Measurements from ENCODE around the gene EEFSEC.

The EEFSEC gene

DNA sequence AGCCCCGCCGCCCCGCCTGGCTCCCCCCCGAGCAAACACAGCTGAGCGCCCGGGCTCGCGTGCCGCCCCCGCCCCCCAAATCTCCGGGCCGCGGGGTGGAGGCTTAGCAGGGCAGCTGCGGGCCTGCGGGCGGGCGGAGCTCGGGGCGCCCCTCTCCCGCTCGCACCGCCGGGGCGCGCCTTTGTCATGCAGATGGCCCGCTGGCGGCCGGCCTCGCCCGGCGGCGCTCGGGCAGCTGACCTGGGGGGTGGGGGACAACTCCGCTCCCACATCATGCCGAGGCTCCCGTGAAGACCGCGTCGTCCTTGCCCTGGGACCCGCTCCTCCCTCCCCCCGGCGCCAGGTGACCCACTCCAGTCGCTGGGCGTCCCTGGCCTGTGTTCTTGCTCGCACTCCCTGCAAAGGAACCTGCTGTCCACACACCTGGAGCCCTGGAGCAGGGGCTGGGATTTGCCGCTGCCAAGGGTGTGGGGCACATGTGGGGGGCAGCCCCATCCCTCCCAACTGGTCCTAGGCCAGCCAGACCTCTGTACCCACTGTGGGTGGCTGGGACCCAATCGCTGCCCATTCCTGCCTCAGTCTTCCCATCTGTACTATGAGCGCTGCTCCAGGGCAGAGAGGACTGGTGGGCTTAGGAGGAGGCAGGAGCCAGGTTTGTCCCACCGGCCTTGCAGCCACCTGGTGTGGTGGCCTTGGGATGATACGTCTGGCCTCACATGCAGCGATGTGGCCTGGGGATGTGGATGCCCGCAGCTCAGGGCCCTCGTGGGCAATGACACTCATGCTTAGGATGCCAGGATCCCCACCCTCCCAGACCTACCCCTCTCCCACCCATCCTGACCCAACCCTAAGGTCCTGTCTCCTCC is 279.9 kb downstream of the EEFSEC start:
- no peak for DNase-seq

DNA sequence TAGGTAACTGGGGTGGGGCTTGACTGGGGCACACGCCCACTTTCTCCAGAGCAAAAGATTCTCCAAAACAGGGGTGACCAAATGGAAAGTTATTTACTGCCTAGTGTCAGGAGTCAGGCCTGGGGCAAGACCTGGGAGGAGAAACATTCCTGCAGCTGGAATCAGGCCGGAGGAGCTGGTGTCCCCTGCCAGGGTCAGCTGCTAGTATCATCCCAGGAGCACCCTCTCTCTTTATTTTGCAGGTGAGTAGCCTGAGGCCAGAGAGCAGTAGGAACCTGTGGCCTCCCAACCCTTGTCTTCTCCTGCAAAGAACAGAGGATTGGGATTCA is 280.5 kb downstream of the EEFSEC start:
- DNase-seq = no peak

DNA sequence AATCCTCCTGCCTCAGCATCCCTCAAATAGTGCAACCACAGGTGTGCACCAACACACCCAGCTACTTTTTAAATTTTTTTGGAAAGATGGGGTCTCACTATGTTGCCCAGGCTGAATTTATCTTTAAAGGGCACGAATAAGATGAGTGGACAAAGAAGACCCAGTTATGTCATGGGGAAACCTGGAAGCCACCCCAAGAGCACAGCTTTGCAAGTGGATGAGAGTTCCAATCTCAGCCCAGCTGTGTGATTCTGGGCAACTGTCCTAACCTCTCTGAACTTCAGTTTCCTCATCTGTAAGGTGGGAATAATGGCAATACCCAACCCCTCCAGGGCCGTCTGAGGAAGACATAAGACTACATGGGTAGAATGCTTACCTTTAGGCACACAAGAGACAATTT is 281.2 kb downstream of the EEFSEC start:
- DNase-seq = no peak

DNA sequence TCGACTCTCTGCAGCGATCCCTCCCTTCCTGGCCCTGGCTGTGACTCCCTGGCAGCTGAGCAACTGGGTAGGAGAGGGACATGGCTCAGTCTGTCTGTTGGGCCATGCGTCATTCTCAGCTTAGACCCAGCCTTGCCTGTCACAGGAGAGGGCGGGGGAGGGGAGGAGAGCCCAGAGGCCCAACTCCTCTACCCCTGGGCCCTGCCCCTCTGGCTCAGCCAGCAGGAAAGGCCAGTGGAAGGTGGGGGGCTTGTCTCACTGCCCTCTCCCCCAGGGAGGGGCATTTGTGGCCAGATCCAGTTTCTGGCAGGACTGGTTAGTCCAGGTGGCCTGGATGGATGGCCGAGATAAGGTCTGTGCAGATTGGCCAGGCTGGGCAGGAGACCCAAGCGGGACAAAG is 281.8 kb downstream of the EEFSEC start:
- DNase-seq = no peak

DNA sequence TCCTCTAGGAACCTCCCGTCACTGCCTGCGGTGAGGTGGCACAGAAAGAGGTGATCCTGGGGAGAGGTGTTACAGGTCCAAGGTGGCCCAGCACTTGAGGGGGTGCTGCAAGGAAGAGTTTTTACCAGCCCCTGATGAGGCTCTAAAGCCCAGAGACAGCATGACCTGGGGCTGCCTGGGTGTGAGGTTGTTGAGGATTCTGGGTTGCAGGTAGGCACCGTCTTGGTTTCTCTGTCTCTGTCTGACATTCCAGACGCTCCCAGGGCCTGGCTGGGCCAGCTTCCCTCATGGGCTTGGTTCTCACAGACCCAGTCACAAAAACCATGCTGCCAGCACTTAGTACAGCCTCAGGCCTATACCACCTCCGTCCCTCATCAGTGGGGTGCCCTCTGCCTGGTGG is 282.3 kb downstream of the EEFSEC start:
- DNase-seq = no peak

DNA sequence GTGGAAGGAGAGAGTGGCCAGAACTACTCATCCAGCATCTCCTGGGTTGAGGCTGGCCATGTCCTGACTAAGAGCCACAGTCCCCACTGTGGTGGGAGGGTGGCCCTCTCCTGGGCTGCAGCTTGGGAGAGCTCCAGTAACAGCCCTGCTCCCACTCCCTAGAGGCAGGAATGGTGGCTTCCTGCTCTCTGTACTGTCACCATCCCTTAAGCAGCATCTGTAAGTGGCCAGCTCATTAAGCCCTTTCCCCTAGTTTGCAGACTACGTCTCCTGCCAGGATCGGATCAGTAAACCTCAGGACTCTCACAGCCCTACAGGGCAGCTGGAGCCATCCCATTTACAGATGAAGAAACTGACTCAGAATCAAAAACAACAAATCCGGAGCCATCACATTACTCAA is 282.9 kb downstream of the EEFSEC start:
- DNase-seq = no peak

DNA sequence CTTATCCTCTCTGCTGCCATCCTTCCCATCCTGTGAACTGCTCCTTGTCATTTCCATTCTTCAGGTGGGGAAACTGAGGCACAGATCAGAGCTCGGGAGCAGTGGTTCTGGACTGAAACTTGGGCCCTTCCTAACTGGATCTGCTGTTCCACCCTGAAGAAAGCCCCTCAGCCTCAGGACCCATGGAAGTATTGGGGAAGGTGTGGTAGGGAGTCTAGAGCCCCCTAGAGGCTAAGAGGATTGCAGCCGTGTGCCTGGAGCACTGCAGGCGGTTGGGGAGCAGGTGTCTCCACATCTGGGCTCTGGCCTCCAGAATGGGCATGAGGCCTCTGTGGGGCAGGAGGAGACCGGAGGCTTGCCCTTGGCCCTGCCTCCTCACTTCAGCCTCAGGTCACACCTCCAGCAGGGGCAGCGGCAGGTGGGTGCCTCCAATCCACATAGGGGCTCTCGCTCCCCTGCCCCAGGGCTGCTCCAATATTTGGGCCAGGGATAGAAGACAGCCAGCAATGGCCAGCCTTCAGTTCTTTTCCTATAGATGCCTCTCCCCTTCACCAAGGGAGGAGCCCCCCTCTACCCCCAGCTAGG is 285.3 kb downstream of the EEFSEC start:
- DNase-seq = no peak

DNA sequence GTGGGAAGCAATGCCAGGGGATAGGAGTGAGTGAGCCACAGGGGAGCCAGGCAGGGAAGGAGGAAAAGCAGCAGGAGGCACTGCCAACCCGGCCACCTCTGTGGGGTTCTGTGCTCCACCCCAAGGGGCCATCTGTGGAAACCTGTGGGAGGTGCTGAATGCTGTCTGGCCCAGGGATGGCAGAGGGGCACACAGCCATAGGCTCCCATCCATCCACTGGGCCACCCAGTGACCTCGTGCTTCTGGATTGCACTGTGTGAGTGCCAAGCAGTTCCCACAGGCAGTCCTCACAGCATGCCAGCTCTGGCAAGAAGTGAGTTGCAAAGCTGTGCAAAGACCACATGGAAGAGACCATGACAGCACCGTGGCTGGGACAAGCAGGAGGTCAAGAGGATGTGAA is 285.9 kb downstream of the EEFSEC start:
- no peak for DNase-seq

DNA sequence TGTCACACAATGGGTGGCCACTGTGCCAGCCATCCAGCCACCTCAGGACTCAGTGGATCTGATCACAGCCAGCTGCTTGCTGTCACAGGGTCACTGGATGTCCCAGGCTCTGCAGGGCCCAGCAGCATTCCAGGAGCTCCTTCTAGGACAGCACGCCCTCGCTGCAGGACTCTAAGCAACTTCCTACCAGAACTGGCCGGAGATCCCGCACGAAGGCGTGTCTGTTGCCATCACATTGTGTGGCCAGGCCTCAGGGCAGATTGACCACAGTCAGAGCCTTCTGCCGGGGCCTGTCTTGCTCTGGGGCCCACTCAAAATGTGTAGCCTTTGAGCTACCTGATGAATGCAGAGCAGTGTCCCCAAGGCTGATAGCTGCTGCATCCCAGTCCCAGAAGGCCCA is 288.8 kb downstream of the EEFSEC start:
- DNase-seq = no peak

DNA sequence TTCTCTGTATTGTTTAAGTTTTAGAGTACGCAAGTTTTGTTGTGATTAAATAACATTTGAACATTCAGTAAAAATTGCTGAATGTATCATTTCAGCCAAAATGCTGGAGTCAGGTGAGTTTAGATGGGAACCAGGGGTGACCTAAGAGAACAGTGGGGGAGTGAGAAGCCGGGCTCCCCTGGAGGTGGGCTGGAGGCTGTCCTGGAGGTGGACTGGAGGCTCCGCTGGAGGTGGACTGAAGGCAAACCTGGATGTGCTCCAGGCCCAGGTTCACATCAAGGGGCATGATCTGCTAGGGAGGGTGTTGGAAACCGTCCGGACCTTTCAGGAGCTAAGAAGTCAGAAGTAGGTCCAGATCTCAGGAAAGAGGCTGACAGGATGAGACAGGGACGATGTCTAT is 289.7 kb downstream of the EEFSEC start:
- no peak for DNase-seq

DNA sequence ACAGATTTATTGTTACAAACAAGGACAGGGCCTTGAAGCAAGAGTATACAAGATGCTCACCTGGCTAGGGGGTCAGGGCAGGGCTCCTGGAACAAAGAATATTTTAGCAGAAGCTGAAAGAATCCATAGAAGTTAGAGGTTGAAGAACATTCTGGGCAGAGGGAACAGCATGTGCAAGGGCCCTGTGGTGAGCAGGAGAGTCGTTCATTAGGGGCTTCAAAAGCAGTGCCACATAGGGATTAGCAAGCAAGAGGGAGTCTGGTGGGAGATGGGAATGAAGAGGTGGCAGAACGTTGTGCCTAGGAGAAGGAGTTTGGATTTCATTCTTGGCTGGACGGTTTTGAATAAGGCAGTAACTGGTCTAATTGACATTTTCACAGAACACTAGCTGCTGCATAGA is 290.5 kb downstream of the EEFSEC start:
- DNase-seq = no peak

DNA sequence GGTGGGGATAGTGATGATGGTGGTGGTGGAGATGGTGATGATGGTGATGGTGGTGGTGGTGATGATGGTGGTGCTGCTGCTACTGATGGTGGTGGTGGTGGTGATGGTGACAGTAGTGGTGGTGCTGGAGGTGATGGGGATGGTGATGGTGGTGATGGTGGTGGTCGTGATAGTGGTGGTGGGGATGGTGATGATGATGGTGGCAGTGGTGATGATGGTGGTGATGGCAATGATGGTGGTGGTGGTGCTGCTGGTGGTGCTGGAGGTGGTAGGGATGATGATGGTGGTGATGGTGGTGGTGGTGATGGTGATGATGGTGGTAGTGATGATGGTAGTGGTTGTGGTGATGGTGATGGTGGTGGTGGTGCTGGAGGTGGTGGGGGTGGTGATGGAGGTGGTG is 292.1 kb downstream of the EEFSEC start:
- DNase-seq = no peak

DNA sequence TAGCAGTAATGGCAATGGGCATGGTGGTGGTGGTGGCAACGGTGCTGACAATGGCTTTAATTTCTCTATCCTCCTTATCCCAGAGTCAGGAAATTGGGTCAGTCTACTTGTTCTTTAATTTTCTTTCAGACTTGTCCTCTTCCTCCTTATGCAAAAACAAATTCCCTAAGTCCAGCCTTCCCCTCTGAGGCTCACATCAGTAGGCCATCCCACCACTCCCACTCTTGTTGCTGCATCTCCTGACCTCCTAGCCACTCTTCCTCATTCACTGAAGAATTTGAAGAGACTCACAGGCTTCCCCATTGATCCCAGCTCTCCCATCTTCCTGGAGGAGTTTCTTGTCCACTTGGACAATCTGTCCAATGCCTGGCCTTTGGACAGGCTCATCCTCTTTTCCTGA is 293.5 kb downstream of the EEFSEC start:
- no peak for DNase-seq

DNA sequence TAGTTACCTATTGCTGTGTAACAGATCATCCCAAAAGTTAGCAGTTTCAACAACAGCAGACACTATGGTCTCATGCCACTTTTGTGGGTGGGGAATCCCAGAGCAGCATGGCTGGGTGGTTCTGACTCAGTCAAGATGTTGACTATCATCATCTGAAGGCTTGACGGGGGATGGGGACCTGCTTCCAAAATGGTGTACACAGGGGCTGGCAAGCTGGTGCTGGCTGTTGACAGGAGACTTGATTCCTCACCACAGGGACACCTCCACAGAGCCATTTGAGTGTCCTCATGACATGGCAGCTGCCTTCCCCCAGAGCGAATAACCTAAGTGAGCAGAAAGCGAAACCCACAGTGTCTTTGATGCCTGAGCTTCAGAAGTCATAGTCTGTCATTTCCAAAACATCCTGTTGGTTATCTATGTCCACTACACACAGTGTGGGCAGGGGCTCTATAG is 294.3 kb downstream of the EEFSEC start:
- DNase-seq = no peak

DNA sequence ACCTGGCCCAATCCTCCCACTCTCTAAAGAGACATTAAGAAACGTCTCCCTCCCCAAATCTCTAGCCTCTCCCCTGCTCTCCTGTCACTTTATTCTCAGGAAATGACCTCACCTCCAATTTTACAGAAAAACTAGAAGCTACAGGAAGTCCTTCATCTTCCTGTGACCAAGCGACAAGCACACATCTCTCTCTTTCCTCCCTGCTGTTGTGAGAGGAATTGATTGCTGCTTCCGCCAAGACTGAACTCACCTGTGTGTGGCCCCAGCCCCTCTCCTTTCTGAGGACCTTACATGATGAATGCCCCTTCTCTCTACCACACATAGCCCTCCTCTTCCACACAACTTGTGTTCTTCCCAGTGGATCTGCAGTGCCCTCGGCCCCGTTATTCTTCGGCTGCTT is 295.2 kb downstream of the EEFSEC start:
- peak; percentile 45 for DNase-seq

DNA sequence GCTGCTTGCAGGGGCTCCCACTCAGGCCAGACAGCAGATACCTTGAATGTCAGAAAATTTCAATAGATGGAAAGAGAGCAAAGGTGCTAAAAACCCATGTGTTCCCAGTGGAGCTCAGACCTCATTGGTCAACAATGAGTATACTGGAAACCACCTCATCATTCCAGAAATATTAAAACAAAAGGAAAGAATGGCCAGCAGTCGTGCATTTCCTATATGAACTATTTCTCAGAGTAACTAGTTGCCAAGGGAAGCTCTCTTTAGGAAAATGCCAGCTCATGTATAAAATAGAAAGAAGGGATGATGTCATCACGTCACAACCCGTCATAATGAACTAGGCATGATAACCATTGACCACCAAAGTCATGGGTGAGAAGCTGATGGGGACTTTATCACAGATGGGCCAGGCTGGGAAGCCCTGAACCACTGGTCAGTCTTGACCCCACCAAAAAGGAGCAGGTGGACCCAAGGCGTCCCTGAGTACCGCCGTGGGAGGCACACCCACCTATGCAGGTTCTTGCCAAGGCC is 295.9 kb downstream of the EEFSEC start:
- DNase-seq = no peak

DNA sequence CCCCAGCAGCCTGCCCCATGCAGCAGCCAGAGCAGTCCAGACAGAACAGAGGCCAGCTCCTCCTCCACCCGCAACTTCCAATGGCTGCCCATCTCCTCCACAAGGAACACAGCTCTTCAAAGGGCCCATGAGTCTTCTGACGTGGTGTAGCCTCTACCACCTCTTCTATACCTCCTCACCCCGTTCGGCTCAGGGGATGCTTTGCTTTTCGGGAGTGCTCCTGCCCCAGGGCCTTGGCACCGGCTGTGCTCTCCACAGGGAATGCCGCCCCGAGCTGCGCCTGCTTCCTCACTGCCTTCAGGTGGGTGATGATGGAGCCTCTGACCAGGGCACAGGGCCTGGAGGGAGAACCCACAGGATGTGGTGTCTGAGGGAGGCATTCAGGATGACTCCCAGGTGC is 298.8 kb downstream of the EEFSEC start:
- DNase-seq = no peak

DNA sequence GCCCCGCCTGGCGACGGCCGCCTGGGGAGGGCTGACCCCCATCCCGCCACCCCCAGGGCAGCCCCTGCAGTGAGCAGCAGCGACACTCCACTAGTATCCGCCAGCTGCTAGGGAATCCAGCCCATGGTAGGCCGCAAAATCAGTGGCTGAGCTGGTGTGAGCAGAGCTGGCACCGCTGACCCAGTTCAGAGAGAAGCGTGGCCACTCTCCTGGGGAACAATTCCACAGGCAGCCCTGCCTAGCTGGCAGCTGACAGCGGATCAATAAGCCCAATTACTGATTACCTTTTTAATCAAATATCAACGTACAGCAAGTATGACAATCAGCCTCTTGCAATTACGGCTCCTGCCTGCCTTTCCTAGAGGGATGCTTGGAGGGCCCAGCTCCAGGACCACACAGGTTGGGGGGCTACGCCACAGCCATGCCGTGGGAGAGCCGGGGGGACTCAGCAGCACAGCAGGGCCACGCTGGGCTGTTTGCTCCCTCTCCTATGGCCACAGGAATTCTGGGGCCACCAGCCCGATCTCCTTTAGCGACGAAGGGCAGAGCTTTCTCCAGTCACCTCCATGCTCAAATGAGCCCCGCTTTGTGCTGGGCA is 299.5 kb downstream of the EEFSEC start:
- DNase-seq = no peak

DNA sequence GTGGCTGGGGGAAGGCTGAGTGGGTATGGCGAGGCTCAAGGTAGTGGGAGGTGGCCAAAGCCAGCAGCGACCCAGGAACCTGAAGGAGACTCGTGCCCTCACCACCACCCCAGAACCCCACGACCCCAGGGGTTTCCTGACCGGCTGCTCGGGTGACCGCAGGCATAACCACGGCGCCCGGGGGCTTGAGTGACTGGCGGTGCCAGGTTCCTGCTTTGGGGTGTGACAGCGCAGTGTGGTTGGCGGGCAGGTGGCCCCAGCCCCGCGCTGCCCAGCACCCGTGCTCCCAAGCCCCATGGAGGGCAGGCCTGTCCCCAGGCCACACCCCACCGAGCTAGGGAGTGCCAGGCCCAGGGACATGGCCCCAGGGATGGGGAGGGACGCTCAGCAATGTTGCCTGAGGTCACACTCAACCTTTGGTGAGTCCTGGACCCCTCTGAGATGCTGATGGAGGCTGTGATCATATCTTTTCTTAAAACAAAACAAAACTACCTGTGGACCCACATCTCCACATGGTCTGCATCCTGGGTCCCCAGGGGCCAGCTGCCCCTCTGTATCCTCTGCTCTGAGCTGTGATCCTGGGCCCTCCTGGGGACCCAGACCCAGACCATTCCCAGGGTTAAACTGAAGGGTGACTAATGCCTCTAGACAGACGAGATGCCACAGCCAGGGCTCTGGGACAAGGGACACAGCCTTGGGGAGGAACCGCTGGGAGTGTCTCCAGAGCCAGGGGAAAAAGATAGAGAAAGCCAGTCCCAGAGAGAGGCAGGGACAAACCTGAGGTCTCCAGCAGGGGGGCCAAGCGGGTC is 300.4 kb downstream of the EEFSEC start:
- no peak for DNase-seq

DNA sequence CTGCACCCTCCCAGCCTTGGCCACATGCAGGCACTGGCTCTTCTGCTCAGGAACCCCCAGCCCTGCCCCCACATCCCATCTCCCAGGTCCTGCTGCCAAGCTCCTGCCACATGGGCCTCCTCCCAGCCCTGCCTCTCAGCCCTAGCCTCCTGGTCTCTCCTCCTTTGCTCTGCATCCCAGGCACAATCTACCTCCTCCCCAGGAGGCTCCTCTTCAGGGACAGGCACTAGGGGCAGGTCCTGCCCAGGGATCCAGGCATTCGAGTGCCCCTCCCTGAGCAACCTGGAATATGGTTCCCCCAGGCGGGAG is 301.0 kb downstream of the EEFSEC start:
- no peak for DNase-seq

DNA sequence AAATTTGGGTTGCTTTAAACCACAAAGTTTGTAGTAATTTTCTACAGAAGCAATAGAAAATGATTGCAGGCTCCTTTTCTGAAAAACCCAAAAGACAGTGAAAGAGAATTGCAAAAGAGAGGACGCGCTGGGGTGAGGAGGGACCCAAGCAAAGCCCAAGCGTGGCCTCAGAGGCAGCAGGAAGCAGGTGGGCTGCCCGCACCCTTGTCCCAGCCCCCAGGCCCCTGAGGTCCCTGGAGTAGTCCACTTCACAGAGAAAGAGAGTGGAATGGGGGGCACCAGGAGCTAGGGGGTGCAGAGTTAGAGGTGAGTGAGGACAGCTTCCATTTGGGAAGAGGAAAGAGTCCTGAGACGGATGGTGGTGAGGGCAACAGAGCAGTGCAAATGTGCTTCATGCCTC is 301.8 kb downstream of the EEFSEC start:
- no peak for DNase-seq

DNA sequence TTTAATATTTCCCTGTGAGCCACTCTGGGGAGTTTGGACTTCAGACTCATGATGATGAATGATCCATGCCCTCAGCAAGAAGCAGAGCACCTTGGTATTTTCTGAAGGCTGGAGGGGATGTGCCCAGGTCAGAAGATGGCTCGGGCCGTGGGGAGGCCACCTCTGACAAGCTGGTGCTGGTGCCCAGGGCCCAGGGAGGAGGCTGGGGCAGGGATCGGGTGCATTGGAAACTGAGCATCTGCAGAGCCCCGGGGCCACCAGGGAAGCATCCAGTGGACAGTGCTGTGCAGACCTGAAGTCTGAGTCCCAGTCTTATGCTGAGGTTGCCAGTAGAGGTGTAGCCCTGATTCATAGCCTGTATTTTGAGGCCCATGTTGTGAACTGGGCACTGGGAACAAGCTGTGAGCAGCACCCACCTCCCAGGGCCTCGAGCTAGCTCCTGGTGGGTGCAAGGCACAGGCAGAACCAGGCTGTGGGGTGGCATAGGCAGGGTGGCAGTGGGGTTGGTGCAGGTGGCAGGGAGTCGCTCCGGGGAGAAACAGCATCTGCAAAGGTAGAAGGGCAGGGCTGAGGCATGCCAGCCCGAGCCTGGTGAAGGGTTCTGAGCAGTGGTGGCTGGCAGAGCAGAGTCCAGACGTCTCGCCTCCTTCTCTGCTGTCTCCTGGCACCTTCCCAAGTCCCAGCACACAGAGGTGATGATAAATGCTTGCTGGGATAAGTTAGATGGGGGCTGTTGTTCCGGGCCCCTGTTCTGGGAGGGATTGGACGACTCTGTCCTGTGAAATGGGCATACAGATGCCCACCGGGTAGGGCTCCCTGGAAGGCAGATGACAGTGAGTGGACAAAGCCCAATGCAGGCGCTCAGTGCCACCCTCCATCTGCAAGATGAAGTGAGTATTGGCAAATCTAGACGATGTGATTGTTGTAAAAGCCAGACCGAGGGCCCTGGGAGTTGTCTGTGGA is 302.8 kb downstream of the EEFSEC start:
- no peak for DNase-seq
